HUDEP-2 (cell line): ENCODE data around the gene APC2.

Source experiments
- DNase-seq, 76 experiments: peaks; one replicate each; lab custom pipeline; 2025; ENCODE audit not compliant: unreplicated experiment in 76 of 76; lab: John Stamatoyannopoulos, UW

The APC2 gene

GRCh38 chr19:1465191-1466016, 15.5 kb downstream of the APC2 start:
- peak in 37 of 76 experiments; percentile 21 to 69 (median 48) for DNase-seq

DNA sequence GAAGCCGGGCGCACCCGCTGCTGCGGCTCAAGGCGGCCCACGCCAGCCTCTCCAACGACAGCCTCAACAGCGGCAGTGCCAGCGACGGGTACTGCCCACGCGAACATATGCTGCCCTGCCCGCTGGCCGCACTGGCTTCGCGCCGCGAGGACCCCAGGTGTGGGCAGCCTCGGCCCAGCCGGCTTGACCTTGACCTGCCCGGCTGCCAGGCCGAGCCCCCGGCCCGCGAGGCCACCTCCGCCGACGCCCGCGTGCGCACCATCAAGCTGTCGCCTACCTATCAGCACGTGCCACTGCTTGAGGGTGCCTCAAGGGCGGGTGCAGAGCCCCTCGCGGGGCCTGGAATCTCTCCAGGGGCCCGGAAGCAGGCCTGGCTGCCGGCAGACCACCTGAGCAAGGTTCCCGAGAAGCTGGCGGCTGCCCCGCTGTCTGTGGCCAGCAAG, 16.1 kb downstream of the APC2 start:
- DNase-seq, result no peak

GRCh38 chr19:1466461-1467214, 16.7 kb downstream of the APC2 start:
- no peak for DNase-seq

DNA sequence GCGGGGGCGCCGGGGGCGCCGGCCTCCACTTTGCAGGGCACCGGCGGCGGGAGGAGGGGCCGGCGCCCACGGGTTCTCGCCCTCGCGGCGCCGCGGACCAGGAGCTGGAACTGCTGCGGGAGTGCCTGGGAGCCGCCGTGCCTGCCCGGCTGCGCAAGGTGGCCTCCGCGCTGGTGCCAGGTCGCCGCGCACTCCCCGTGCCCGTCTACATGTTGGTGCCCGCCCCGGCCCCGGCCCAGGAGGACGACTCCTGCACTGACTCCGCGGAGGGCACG, 17.2 kb downstream of the APC2 start:
- peak in 1 of 76 experiments; percentile 61 for DNase-seq

GRCh38 chr19:1467490-1468273, 17.8 kb downstream of the APC2 start:
- DNase-seq, result peak in 47 of 76 experiments; percentile 26 to 92 (median 54)

- peak in 65 of 76 experiments; percentile 24 to 97 (median 71) for DNase-seq
Measured at GRCh38 chr19:1468274-1468820, 18.4 kb downstream of the APC2 start.

- DNase-seq, result peak in 59 of 76 experiments; percentile 28 to 97 (median 64)
Measured at GRCh38 chr19:1468821-1469254, 18.9 kb downstream of the APC2 start.

DNA sequence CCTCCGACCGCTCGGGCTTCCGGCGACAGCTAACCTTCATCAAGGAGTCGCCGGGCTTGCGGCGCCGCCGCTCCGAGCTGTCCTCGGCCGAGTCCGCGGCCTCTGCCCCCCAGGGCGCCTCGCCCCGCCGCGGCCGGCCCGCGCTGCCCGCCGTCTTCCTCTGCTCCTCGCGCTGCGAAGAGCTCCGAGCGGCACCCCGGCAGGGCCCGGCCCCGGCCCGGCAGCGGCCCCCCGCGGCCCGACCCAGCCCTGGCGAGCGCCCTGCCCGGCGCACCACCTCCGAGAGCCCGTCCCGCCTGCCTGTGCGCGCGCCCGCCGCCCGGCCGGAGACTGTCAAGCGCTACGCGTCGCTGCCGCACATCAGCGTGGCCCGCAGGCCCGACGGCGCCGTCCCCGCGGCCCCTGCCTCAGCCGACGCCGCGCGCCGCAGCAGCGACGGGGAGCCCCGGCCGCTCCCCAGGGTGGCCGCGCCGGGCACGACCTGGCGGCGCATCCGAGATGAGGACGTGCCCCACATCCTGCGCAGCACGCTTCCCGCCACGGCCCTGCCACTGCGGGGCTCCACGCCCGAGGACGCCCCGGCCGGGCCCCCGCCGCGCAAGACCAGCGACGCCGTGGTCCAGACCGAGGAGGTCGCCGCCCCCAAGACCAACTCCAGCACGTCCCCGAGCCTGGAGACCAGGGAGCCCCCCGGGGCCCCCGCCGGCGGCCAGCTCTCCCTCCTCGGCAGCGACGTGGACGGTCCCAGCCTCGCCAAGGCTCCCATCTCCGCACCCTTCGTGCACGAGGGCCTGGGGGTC, 19.5 kb downstream of the APC2 start:
- peak in 50 of 76 experiments; percentile 23 to 77 (median 59) for DNase-seq

DNA sequence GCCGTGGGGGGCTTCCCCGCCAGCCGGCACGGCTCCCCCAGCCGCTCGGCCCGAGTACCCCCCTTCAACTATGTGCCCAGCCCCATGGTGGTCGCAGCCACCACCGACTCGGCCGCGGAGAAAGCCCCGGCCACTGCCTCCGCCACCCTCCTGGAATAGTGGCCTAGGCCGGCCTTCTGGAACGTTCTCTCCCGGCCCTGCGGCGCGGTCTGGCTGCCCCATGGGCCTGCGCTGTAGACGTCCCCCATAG, 20.1 kb downstream of the APC2 start:
- no peak for DNase-seq

DNA sequence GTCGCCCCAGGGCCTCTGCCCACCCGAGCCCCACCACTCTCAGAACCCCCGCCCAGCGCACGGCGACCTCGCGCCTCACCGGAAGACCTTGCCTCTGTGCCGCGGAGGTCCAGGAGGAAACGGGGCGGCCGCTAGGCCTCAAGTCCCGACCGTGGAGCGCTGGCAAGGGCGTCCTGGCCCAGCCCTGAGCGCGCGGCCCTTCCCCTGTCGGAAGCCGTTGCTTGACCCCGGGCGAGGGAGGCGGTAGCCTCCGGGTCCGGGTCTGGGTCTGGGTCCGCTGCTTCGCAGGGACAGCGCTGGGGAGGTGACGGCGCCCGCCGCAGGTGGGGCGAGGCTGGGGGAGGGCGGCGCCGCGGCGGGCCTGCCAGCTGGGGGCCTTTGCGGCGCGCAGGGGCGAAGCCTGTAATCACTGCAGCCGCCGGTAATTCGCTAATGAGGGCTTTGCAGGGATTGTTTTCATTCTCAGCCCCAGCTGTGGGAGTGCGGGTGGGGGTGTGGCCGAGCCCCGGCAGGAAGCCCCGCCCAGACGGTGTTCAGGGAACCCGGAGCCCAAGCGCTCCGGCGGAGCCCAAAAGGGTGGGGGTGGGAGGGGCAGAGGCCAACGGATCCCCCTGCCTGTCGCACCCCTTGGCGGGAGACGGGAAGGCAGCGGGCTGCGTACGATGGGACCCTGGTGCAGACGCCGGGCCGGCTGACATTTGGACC, 20.5 kb downstream of the APC2 start:
- peak in 62 of 76 experiments; percentile 26 to 87 (median 69) for DNase-seq

GRCh38 chr19:1471010-1471514, 21.1 kb downstream of the APC2 start:
- DNase-seq, result peak in 23 of 76 experiments; percentile 25 to 58 (median 44)

DNA sequence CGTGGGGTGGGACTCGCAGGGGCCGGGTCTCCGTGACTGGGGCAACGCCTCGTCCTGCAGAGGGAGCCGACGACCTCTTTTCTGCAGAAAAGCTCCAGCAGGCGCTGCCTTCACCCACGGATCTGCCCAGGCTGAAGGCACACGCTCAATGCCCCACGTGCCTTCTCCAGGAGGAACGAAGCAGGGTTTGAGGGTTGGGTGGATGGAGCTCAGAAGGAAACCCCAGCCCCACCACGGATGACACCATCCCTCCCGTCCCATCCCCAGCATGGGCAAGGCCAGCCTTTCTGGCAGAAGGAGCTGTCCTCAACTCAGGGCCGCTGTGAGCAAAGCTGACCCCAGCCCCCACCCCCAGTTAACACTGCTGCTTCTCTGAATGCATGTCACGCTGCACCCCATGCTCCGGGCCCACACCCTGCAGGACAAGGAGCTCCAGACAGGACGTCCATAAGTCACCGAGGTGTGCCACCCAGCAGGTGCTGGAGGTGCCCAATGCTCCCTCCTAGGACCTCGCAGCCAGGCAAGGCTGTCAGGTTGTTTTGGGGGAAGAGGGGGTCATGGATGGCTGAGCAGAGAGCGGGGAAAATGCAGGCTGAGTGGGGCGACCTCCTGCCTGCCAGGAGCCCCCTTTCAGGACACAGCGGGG, 21.7 kb downstream of the APC2 start:
- DNase-seq, result peak in 14 of 76 experiments; percentile 26 to 50 (median 37)

DNA sequence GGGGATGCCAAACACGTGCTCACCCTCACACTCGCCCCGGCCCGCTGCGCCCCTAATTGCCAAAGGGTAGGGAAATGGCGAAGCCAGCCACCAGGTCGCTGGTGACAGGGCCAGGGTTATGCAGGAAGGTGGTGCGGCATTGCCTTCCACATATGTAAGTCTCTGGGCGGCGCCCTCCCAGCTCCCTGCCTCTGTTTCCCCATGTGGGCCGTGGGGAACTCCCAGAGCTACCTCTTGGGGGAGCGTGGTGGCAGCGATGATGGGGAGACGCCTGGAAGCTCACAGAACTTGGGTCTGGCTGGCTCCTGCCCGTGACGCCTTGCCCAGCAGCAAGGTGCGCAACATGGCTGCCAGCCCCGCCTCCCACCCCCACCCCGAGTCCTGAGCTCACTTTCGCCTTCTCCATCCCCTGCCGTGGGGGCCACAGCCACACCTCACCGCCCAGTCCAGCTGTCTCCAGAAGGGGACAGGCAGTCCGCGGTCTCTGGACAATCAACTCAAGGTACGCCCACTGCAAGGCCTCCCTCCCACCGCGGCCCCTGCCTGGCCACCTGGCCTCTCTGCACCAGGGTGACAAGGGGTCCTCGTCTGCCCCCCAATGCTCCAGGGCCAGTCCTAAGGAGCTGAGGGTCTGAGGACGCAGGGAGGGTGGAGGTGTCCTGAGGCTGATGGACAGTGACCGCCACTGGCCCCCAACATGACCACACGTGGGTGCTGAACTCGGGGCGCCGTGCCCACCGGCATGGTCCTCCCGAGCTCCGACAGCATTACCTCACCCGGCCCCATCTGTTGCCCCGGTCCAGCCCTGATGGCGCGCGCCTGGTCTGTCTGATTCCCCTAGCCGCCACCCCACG, 22.5 kb downstream of the APC2 start:
- DNase-seq, result no peak

DNA sequence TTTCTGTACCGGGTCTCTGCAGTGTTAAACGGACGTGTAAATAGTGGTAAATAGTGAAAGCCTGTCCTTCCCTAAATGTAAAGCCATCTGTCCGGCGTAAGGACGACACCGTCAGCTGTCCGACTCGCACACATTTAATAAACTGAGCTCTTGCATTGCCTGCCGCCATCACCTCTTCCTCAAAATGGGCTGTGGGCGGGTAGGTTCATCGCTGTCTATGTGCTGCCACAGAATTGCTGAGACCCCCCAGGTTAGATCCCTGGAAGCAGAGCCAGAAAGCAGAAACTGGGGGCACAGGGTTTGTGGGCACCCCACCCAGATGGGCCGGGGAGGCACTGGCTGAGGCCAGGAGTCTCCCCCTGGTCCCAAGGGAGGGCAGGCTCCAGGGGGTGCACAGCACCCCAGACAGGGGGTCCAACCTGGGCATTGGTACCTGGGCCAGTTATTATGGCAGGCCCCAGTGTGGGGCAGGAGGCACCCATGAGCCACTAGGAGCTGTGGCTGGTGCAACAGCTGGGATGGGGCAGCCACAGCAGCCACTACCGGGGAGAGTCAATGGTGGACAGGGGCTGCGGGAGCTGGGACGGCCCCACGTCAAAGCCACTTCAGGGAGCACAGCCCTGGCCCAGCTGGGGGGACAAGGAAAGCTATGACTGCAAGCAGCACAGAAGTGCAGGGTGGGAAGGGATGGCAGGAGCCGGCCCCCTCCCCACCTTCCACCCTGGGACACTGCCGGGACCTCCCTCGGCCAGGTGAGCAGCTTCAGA, 23.3 kb downstream of the APC2 start:
- no peak for DNase-seq

GRCh38 chr19:1474011-1474764, 24.3 kb downstream of the APC2 start:
- DNase-seq, result no peak

DNA sequence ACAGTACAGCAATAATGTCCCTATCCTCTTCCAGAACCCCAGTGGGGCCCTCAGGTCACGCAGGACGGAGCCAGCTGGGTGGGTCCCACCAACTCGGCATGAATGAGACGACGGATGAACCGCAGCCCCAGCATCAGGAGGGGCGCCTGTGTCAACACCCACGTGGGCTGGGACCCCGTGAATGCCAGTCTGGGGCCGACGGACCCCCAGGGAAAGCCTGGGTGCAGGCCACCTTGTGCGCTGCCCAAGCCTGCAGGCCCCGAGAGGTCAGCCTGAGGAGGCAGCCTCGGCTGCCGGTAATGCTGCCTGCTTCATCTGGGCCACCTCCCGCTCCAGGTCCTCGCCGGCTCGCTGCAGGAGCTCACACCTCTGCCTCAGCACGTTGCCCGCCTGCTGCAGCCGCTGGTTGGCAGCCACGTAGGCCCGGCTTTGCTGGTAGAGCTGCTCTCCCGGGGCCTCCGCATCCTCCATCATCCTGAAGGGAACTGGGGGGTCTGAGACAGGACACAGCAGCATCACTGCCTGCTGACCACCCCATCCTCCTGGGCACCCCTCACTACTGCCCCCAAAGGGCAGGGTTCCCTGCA, 24.9 kb downstream of the APC2 start:
- DNase-seq, result no peak
